Kidney (tissue), 14 donors: Measurements from ENCODE around the gene GRAMD2B. TPM values are rescaled to one million over a fixed set of nuclear protein-coding genes. Genes with fewer than 3 reads are reported as not detected.

ENCODE experiments used
- DNase-seq, 5 donors: peaks; one replicate each; pipeline ENCODE4 v3.0.0-alpha.2; 2013 to 2020
- FAIRE-seq: peaks from 2 replicates; lab custom pipeline; 2012; peaks lifted over from hg19 to GRCh38; lab: Jason Lieb, UNC
- H3K27ac ChIP-seq, 2 donors: one replicate each; pipeline ENCODE4 v1.7.0; 2013; ENCODE audit warnings: low read depth in 2 of 2, low read length in 2 of 2, inconsistent platforms in 1 of 2
- H3K27me3 ChIP-seq: one replicate; pipeline ENCODE4 v1.7.1; 2013; ENCODE audit warnings: low read length, inconsistent platforms; ENCODE audit not compliant: control insufficient read depth, insufficient read depth
- H3K36me3 ChIP-seq, 3 donors: one replicate each; pipeline versions ENCODE4 v1.7.0 to v1.7.1; 2013; ENCODE audit warnings: low read length in 3 of 3, control low read depth in 1 of 3, inconsistent platforms in 1 of 3; ENCODE audit not compliant: insufficient read depth in 3 of 3, control insufficient read depth in 2 of 3
- H3K4me1 ChIP-seq, 3 donors: one replicate each; pipeline versions ENCODE4 v1.7.0 to v1.7.1; 2013; ENCODE audit warnings: low read length in 3 of 3, inconsistent platforms in 1 of 3, low read depth in 1 of 3; ENCODE audit not compliant: control insufficient read depth in 2 of 3, insufficient read depth in 2 of 3
- H3K4me3 ChIP-seq, 3 donors: one replicate each; pipeline versions ENCODE4 v1.7.0 to v1.8.1; 2013; ENCODE audit warnings: low read length in 3 of 3, control low read depth in 1 of 3, inconsistent platforms in 1 of 3
- H3K9ac ChIP-seq, 3 donors: one replicate each; pipeline versions ENCODE4 v1.7.0 to v1.7.1; 2013; ENCODE audit warnings: low read length in 3 of 3, control low read depth in 1 of 3, inconsistent platforms in 1 of 3
- H3K9me3 ChIP-seq, 3 donors: one replicate each; pipeline versions ENCODE4 v1.7.0 to v1.7.1; 2013; ENCODE audit warnings: low read length in 3 of 3, control low read depth in 1 of 3, inconsistent platforms in 1 of 3; ENCODE audit not compliant: control insufficient read depth in 2 of 3, insufficient read depth in 1 of 3
- intact Hi-C: fragments of 100-400 bp; cut with DNase I; formaldehyde crosslinking; loops from one replicate; pipeline ENCODE4 v1.11.1; 2022
- polyA plus RNA-seq: library from polyadenylated mRNA; stranded (reverse); fragments of 350-450 nt; fragmentation: Illumina TruSeq; extraction: RNeasy Lipid Tissue Mini Kit (QIAGEN cat#74804); gene quantifications from one replicate; pipeline ENCODE4 v1.2.3, GENCODE V29; 2014; ENCODE audit warnings: low read depth, low replicate concordance; ENCODE audit not compliant: insufficient read depth
- total RNA-seq: library from RNA; stranded (reverse); fragmentation: NEBNext Ultra II Directional; extraction: Animal tissue kit (Norgen Biotek cat#: 25700); gene quantifications from one replicate; pipeline ENCODE4 v1.2.1, GENCODE V29; 2021
- TF ChIP-seq, protein P1 (sequence below): IDR thresholded peaks from 3 replicates; pipeline ENCODE4 v1.5.1; 2012; ENCODE audit warnings: mild to moderate bottlenecking, moderate library complexity, borderline replicate concordance; ENCODE audit not compliant: insufficient read depth; ENCODE audit errors: extremely low read depth
- donor health status: control.
- donor health status: control.
- donor health status: control.
- donor health status: control.
- donor health status: control.
- donor health status: DM: yes; HTN: yes; CAD: no.
- donor health status: Normal renal cell carcinoma (clear cell type).

Gene GRAMD2B
- total and polyA plus RNA-seq, 2 donors from 2014 or later: 18.4 to 38.5 TPM

DNA sequence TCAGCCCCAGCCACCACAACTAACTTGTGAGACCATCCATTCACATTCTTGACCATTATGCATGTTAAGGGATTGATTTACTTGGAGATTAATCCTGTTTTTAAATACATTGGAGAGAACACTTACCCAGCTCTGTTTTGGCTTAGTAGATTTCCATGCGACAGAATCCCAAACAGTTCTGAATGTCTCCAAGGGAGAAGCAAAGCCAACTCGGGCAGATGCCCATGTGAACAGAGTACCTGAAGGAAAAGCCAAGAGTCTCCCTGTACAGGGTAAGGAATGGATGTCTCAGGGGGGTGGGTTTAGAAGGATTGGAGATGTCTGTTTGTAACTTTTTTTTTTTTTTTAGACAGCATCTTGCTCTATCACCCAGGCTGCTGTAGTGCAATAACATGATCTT lies 61.0 kb downstream of the GRAMD2B start:
- no peaks in the 10 kb centered on the region for H3K4me1 ChIP-seq
- intact Hi-C loops: loop anchor here (10.0 kb wide), 1 partner anchor 49 kb away; no protein-coding TSS in a partner anchor
- TF ChIP-seq, protein P1, sequence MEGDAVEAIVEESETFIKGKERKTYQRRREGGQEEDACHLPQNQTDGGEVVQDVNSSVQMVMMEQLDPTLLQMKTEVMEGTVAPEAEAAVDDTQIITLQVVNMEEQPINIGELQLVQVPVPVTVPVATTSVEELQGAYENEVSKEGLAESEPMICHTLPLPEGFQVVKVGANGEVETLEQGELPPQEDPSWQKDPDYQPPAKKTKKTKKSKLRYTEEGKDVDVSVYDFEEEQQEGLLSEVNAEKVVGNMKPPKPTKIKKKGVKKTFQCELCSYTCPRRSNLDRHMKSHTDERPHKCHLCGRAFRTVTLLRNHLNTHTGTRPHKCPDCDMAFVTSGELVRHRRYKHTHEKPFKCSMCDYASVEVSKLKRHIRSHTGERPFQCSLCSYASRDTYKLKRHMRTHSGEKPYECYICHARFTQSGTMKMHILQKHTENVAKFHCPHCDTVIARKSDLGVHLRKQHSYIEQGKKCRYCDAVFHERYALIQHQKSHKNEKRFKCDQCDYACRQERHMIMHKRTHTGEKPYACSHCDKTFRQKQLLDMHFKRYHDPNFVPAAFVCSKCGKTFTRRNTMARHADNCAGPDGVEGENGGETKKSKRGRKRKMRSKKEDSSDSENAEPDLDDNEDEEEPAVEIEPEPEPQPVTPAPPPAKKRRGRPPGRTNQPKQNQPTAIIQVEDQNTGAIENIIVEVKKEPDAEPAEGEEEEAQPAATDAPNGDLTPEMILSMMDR: no peak
- no peaks in the 10 kb centered on the region for H3K27me3 ChIP-seq
- no peak overlapping the region for H3K27ac ChIP-seq
- H3K9ac ChIP-seq: no peak overlapping the region
- DNase-seq: no peak
- peaks cover 4 to 69% (median 40%) of the 10 kb centered on the region in 3 donors for H3K36me3 ChIP-seq
- no peaks in the 10 kb centered on the region for H3K9me3 ChIP-seq
- FAIRE-seq: no peak
- H3K4me3 ChIP-seq: no peak overlapping the region

DNA sequence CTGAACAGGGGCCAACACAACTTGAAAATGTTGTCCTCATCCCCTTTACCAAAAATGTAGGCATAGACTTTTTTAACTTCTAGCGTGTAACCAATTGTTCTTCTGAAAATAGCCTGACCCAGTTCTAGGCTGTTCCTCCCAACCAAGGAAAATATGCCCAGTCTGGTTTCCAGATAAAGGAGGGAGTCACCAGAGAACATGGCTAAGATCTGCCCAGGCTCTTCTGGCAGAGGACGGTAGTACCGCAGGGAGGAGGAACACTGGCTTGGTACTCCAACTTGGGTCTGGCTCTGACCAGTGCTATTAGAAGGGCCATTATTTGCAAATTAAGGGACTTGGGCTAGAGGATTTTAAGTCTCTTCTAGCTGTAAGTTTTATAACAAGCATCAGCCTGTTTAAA lies 63.1 kb downstream of the GRAMD2B start:
- H3K4me3 ChIP-seq: no peak overlapping the region
- no peaks in the 10 kb centered on the region for H3K27me3 ChIP-seq
- no peak overlapping the region for H3K9ac ChIP-seq
- DNase-seq (no peak), FAIRE-seq (no peak)
- no peak overlapping the region for H3K27ac ChIP-seq
- TF ChIP-seq, protein P1: no peak
- H3K4me1 ChIP-seq: no peaks in the 10 kb centered on the region
- peaks cover 4 to 72% (median 44%) of the 10 kb centered on the region in 3 donors for H3K36me3 ChIP-seq
- intact Hi-C loops: loop anchor here (10.0 kb wide), 1 partner anchor 52 kb away; no protein-coding TSS in a partner anchor
- H3K9me3 ChIP-seq: no peaks in the 10 kb centered on the region

DNA sequence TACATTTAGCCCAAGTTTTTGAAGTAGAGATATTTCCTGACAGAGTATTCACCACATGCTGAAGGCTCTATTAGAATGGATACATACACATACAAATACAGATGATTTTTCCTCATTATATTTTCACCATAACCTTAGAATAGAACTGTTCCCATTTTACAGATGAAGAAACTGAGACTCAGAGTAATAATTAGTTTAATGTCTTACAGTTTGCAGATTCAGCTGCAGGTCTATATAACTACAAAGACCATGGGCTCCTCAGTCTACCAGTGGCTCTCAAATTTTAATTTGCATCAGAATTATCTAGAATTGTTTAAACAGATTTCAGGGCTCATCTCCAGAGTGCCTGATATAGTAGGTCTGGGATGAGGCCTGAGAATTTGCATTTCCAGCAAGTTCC lies 64.4 kb downstream of the GRAMD2B start:
- peaks cover 4 to 65% (median 42%) of the 10 kb centered on the region in 3 donors for H3K36me3 ChIP-seq
- H3K9me3 ChIP-seq: no peaks in the 10 kb centered on the region
- TF ChIP-seq, protein P1: no peak
- H3K27me3 ChIP-seq: no peaks in the 10 kb centered on the region
- no peaks in the 10 kb centered on the region for H3K4me1 ChIP-seq
- no peak for FAIRE-seq
- no peak overlapping the region for H3K9ac ChIP-seq
- no peak for DNase-seq
- peak overlapping the region in 1 of 2 donors; percentile 42 for H3K27ac ChIP-seq
- intact Hi-C loops: loop anchor here (10.0 kb wide), 1 partner anchor 53 kb away; no protein-coding TSS in a partner anchor
- H3K4me3 ChIP-seq: no peak overlapping the region
